Pancreas (tissue), 10 donors: ENCODE results near the gene MEG3. TPM values are rescaled to one million over a fixed set of nuclear protein-coding genes. Genes with fewer than 3 reads are reported as not detected.
"Not testable (repeated sequence)": the region's sequence is repeated elsewhere in the genome, so short reads cannot be mapped to it uniquely, and the experiment has no call there.

Experiments used
- ATAC-seq, 4 donors: fragments of 200-7000 bp; cut with Tn5 transposase; one replicate each; pipeline versions ENCODE4 v1.8.0 to v1.9.1; 2020; ENCODE audit warnings: mild to moderate bottlenecking in 4 of 4, moderate library complexity in 4 of 4
- DNase-seq, 6 donors: peaks; one replicate each; pipeline ENCODE4 v3.0.0-alpha.2; 2020
- FAIRE-seq: peaks from 2 replicates; lab custom pipeline; 2012; peaks lifted over from hg19 to GRCh38; lab: Jason Lieb, UNC
- H3K27ac ChIP-seq, 4 donors: fragments of 200-600 bp; sonication (generic); 1 replicate in 3 of 4; 2 replicates in 1 of 4; pipeline versions ENCODE4 v1.5.0 to v1.8.0; 2020
- H3K27me3 ChIP-seq, 4 donors: fragments of 200-600 bp; one replicate each; pipeline ENCODE4 v1.8.0; 2021
- H3K36me3 ChIP-seq, 3 donors: fragments of 200-600 bp; sonication (generic) in 1 of 3; one replicate each; pipeline versions ENCODE4 v1.5.0 to v1.8.0; 2020 to 2021
- H3K4me1 ChIP-seq, 3 donors: fragments of 200-600 bp; one replicate each; pipeline ENCODE4 v1.8.0; 2021
- H3K4me3 ChIP-seq, 4 donors: fragments of 200-600 bp; sonication (generic) in 2 of 4; one replicate each; pipeline versions ENCODE4 v1.5.0 to v1.8.0; 2020 to 2021
- H3K9me3 ChIP-seq, 4 donors: fragments of 200-600 bp; one replicate each; pipeline ENCODE4 v1.8.0; 2021
- WGBS, 2 donors: extraction: QIAGEN DNeasy Blood & Tissue Kit; methylation state at CpG; one replicate each; pipeline ENCODE4 v1.1.7; 2013; 5-methylcytosine and 5-hydroxymethylcytosine counted together
- intact Hi-C, 3 donors: fragments of 100-400 bp; cut with DNase I; formaldehyde crosslinking; loops; one replicate each; pipeline versions ENCODE4 v1.11.1 to v1.14.2; 2022
- polyA plus RNA-seq, 2 donors: library from polyadenylated mRNA; stranded (reverse); fragments of 200-250 nt; gene quantifications; one replicate each; pipeline ENCODE4 v1.2.3, GENCODE V29; 2013
- total RNA-seq, 6 donors: library from RNA; stranded (reverse); fragmentation: NEBNext Ultra II Directional in 4 of 6; extraction: Animal tissue kit (Norgen Biotek cat#: 25700) in 4 of 6; gene quantifications; one replicate each; pipeline versions ENCODE4 v1.2.1 to v1.2.4, GENCODE V29; 2021 to 2023
- TF ChIP-seq, protein P1 (sequence below), 4 donors: fragments of 200-600 bp; sonication (generic) in 3 of 4; IDR thresholded peaks; one replicate each; pipeline versions ENCODE4 v1.5.0 to v1.8.0; 2021; ENCODE audit warnings: antibody characterized with exemption in 4 of 4
- donor health status: healthy with polysubstance abuse.
- donor health status: DM: no; HTN: no; CAD: no; lungs with moderate emphysema.
- donor health status: DM: no; HTN: no; CAD: no.
- donor health status: control.
- donor health status: control.
- donor health status: Bipolar disorder and iron deficiency.
- donor health status: DM: yes; HTN: yes; CAD: no.
- donor health status: DM: no; HTN: no; CAD: no.
- donor health status: DM: no; HTN: no; CAD: no.
- donor health status: DM: yes; HTN: yes; CAD: no.

MEG3 gene
- total and polyA plus RNA-seq, 8 donors: 78.8 to 1,150 (median 332) TPM

DNA sequence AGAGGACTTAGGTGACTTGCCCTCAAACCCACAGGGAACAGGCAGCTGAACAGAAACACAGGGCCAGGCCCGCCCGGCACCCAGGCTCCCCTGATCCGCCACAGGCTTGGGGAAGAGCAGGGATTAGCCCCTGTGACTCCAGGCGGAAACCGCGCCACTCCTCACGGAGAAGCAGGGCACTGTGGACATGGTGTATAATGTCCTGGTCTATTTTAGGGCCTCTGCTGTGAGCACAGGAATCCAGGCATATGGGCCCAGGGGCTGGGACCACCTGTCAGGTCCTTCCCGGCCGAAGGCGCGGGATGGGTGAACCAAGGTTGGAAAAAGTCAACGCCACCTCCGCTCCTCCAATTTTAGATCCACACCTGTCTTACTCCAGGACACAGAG, 34.6 kb upstream of the MEG3 start:
- TF ChIP-seq, protein P1, sequence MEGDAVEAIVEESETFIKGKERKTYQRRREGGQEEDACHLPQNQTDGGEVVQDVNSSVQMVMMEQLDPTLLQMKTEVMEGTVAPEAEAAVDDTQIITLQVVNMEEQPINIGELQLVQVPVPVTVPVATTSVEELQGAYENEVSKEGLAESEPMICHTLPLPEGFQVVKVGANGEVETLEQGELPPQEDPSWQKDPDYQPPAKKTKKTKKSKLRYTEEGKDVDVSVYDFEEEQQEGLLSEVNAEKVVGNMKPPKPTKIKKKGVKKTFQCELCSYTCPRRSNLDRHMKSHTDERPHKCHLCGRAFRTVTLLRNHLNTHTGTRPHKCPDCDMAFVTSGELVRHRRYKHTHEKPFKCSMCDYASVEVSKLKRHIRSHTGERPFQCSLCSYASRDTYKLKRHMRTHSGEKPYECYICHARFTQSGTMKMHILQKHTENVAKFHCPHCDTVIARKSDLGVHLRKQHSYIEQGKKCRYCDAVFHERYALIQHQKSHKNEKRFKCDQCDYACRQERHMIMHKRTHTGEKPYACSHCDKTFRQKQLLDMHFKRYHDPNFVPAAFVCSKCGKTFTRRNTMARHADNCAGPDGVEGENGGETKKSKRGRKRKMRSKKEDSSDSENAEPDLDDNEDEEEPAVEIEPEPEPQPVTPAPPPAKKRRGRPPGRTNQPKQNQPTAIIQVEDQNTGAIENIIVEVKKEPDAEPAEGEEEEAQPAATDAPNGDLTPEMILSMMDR (IDR thresholded peaks at IDR 0.05): no peak
- H3K27ac ChIP-seq: no peak overlapping the region
- DNase-seq: no peak
- WGBS, 2 donors: 92 to 95% methylated on average over 13 of the region's 13 CpGs
- intact Hi-C loops: no loop called here
- H3K4me3 ChIP-seq: no peak overlapping the region
- ATAC-seq: no peak
- no peak for FAIRE-seq
- no peaks in the 10 kb centered on the region for H3K27me3 ChIP-seq
- H3K36me3 ChIP-seq: no peaks in the 10 kb centered on the region
- no peaks in the 10 kb centered on the region for H3K9me3 ChIP-seq
- no peaks in the 10 kb centered on the region for H3K4me1 ChIP-seq

DNA sequence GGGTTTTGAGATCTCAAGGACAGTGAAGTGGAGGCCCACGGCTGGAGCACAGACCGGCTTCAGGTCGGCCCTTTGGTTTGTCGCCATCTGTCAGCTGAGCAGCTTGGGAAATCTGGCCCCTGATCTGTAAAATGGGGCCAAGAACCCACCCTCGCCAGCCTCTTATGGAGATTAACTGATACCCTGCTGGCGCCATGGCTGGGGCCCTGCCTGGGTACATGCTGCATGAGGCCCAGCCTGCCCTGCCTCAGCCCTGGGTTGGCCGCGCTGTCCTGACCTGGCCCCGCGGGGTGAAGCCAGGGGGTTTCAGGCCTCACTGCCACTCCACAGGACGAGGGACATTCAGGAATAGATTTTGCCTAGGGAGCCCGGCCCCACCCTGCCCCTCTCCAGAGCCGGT, 33.9 kb upstream of the MEG3 start:
- Histone ChIP-seq H3K27ac (no peak overlapping the region), H3K27me3 (no peaks in the 10 kb centered on the region), H3K4me3 (no peak overlapping the region), H3K36me3 (no peaks in the 10 kb centered on the region), H3K9me3 (no peaks in the 10 kb centered on the region), H3K4me1 (no peaks in the 10 kb centered on the region)
- TF ChIP-seq, protein P1 (IDR thresholded peaks at IDR 0.05): no peak
- FAIRE-seq (no peak), ATAC-seq (no peak), DNase-seq (no peak)
- intact Hi-C loops: no loop called here
- 89 to 93% methylated on average over 13 of the region's 13 CpGs for WGBS, 2 donors

DNA sequence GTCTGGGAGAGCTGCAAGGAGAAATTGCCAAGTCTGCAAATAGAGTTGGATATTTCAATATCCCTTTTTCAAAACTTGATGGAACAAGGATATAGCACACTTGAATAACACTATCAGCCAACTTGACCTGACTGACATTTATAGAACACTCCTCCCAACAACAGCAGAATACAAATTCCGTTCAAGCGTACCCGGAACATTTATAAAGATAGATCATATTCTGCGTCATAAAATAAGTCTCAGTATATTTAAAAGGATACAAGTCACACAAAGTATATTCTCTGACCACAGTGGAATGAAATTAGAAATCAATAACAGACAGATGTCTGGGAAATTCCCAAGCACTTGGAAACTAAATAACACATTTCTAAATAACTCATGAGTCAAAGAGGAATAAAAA, 29.0 kb upstream of the MEG3 start:
- 70 to 74% methylated on average over 4 of the region's 4 CpGs for WGBS, 2 donors
- H3K27me3 ChIP-seq: no peaks in the 10 kb centered on the region
- intact Hi-C loops: no loop called here
- H3K9me3 ChIP-seq: no peaks in the 10 kb centered on the region
- no peak overlapping the region for H3K4me3 ChIP-seq
- DNase-seq (no peak), ATAC-seq (no peak), FAIRE-seq (no peak)
- no peaks in the 10 kb centered on the region for H3K4me1 ChIP-seq
- TF ChIP-seq, protein P1 (IDR thresholded peaks at IDR 0.05): no peak
- H3K36me3 ChIP-seq: no peaks in the 10 kb centered on the region
- H3K27ac ChIP-seq: no peak overlapping the region

DNA sequence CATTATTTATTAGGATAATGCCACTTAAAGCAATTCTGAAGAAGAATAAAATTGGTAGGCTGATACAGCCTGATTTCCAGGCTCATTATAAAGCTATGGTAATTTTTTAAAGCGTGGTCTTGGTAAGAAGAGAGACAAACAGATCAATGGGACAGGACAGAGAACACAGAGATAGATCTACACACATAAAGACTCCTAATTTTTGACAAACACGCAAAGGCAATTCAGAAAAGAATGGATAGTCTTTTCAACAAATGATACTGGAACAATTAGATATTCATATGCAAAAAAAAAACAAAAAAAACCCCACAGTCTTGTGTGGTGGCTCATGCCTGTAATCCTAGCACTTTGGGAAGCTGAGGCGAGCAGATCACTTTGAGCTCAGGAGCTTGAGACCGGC, 25.9 kb upstream of the MEG3 start:
- H3K4me3 ChIP-seq: no peak overlapping the region
- H3K9me3 ChIP-seq: no peaks in the 10 kb centered on the region
- H3K4me1 ChIP-seq: no peaks in the 10 kb centered on the region
- no peaks in the 10 kb centered on the region for H3K27me3 ChIP-seq
- no peaks in the 10 kb centered on the region for H3K36me3 ChIP-seq
- TF ChIP-seq, protein P1 (IDR thresholded peaks at IDR 0.05): no peak
- WGBS, 2 donors: 84 to 85% methylated on average over 4 of the region's 4 CpGs
- FAIRE-seq: no peak
- intact Hi-C loops: no loop called here
- ATAC-seq: no peak
- DNase-seq: no peak
- no peak overlapping the region for H3K27ac ChIP-seq

DNA sequence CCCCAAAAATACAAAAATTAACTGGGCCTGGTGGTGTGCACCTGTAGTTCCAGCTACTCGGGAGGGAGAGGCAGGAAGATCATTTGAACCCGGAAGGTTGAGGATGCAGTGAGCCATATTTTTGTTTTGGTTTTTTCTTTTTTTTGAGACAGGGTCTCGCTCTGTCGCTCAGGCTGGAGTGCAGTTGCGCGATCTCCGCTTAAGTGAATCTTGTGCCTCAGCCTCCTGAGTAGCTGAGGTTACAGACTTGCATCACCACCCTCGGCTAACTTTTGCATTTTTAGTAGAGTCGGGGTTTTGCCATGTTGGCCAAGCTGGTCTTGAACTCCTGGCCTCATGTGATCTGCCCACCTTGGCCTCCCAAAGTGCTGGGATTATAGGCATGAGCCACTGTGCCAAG, 24.5 kb upstream of the MEG3 start:
- H3K27me3 ChIP-seq, H3K9me3 ChIP-seq, H3K27ac ChIP-seq, H3K4me3 ChIP-seq, ATAC-seq, FAIRE-seq, H3K36me3 ChIP-seq, intact Hi-C loops, DNase-seq, H3K4me1 ChIP-seq: not testable (repeated sequence)
- WGBS, 2 donors: 88 to 89% methylated on average over 9 of the region's 9 CpGs

DNA sequence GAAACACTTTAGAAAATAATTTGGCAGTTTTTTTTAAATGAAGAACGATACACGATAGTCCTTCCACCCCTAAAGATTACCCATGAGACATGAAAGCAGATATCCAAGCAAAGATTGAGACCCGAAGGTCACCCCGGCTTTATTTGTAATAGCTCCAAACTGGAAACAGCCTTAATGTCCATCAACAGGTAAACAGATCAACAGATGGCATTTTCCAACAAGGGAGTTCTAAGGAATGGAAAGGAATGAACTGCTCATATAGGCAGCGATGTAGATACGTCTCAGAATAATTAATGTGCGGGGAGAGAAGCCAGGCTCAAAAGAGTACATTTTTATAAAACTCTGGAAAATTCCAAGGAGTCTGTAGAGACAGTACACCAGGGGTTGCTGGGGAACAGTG, 23.7 kb upstream of the MEG3 start:
- TF ChIP-seq, protein P1 (IDR thresholded peaks at IDR 0.05): no peak
- WGBS, 2 donors: 66 to 83% methylated on average over 7 of the region's 7 CpGs
- intact Hi-C loops: no loop called here
- H3K4me3 ChIP-seq: no peak overlapping the region
- H3K9me3 ChIP-seq: no peaks in the 10 kb centered on the region
- no peak overlapping the region for H3K27ac ChIP-seq
- H3K36me3 ChIP-seq: no peaks in the 10 kb centered on the region
- no peaks in the 10 kb centered on the region for H3K27me3 ChIP-seq
- no peak for ATAC-seq
- no peak for DNase-seq
- no peaks in the 10 kb centered on the region for H3K4me1 ChIP-seq
- FAIRE-seq: no peak
